Coronary artery (tissue), 2 donors: Measurements from ENCODE around the gene SERPIND1.
A peak's percentile ranks its signal among the peaks of the same experiment; 100 is the strongest.
"Not testable (repeated sequence)": the region's sequence is repeated elsewhere in the genome, so short reads cannot be mapped to it uniquely, and the experiment has no call there.

Source experiments
- DNase-seq: peaks from one replicate; pipeline ENCODE4 v3.0.0-alpha.2; 2017; ENCODE audit warnings: low spot score
- H3K27ac ChIP-seq, 2 donors: fragments of 200-600 bp; sonication (generic); one replicate each; pipeline ENCODE4 v1.5.1; 2016 to 2019
- H3K4me3 ChIP-seq: fragments of 200-600 bp; sonication (generic); 2 replicates; pipeline ENCODE4 v1.5.1; 2016; ENCODE audit warnings: mild to moderate bottlenecking, moderate library complexity
- CTCF ChIP-seq: fragments of 200-600 bp; sonication (generic); IDR thresholded peaks from one replicate; pipeline ENCODE4 v1.5.1; 2019; ENCODE audit warnings: antibody characterized with exemption

SERPIND1 gene

GRCh38 chr22:20766530-20766929 is 7.4 kb upstream of the SERPIND1 start:
- Histone ChIP-seq H3K27ac (no peak overlapping the region), H3K4me3 (no peak overlapping the region)
- DNase-seq: no peak
- no peak for TF ChIP-seq CTCF

DNA sequence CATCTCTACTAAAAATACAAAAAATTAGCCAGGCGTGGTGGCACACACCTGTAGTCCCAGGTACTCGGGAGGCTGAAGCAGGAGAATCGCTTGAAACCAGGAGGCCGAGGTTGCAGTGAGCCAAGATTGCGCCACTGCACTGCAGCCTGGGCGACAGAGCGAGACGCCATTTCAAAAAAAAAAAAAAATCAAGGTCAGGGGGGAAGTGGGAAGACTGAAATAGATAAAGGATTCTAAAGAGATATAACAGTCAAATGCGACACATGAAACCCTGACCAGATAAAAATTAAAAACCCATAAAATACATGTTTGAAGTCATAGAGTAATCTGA is 4.5 kb upstream of the SERPIND1 start:
- not testable (repeated sequence) for DNase-seq, H3K4me3 ChIP-seq, H3K27ac ChIP-seq

GRCh38 chr22:20771918-20772625 is 1.8 kb upstream of the SERPIND1 start:
- DNase-seq: no peak
- Histone ChIP-seq H3K4me3 (no peak overlapping the region), H3K27ac (no peak overlapping the region)
- TF ChIP-seq CTCF: no peak

- H3K27ac ChIP-seq: no peak overlapping the region
- TF ChIP-seq CTCF: no peak
- no peak for DNase-seq
- H3K4me3 ChIP-seq: no peak overlapping the region
Observed at GRCh38 chr22:20774882-20775281, 969 bp downstream of the SERPIND1 start.

GRCh38 chr22:20775342-20775895 is 1.5 kb downstream of the SERPIND1 start:
- Histone ChIP-seq H3K27ac (no peak overlapping the region), H3K4me3 (no peak overlapping the region)
- DNase-seq: no peak
- TF ChIP-seq CTCF: no peak

DNA sequence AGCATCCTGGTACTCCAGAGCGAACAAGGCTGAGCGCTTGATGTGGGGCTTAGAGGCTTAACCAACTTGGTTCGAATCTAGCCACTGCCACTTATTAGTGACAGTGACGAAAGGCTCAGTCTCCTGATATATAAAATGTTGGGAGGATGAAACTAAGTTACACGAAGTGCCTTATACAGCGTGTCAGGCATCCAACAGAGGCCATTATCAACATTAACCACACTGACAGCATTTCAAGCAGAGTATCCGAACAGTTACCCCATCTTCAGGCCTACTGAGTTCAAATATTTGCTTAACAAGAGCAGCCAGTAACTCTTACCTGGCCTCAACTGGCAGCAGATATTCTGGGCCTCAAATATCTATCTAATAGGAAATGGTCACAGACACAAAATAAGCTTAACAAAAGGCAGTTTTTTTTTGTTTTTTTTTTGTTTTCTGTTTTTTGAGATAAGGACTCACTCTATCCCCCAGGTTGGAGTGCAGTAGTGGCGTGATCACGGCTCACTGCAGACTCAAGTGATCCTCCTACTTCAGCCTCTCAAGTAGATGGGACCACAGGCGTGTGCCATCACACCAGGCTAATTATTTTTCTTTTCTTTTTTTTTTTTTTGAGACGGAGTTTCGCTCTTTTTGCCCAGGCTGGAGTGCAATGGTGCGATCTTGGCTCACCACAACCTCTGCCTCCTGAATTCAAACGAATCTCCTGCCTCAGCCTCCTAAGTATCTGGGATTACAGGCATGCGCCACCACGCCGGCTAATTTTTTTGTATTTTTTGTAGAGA is 2.9 kb downstream of the SERPIND1 start:
- no peak overlapping the region for H3K27ac ChIP-seq
- no peak for DNase-seq
- no peak overlapping the region for H3K4me3 ChIP-seq
- no peak for TF ChIP-seq CTCF

DNA sequence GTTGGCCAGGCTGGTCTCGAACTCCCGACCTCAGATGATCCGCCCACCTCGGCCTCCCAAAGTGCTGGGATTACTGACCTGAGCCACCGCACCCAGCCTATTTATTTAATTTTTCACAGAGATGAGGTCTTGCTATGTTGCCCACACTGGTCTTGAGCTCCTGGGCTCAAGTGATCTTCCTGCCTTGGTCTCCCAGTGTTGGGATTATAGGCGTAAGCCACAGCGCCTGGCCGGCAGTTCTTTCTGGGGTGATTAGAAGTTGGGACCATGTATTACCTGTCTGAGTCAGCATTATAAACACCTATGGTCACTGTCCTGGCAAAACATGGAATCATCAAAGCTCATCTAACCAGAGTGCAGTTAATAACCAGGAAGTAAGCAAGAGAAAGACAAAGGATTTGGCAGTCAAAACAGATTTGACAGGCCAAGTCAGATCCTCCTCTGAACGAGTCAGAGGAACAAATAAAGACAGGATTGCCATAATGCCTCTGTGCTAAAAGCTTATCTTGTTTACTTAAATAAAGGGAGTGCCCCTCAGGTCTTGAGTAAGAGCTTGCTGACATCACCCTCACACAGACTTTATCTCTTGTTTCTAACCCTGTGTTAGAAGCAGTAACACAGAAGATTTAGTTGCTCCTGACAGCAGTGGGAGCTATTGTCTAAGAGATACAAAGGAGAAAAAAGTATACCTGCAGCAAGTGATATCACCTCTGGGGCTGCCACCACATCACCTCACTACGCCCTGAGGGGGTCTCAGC is 3.7 kb downstream of the SERPIND1 start:
- no peak for DNase-seq
- TF ChIP-seq CTCF: no peak
- Histone ChIP-seq H3K4me3 (no peak overlapping the region), H3K27ac (peak overlapping the region in 1 of 2 donors; percentile 51)
